Superior temporal gyrus (tissue), 1 donor: ENCODE measurements around the gene GPANK1.
"Not testable (repeated sequence)": the region's sequence is repeated elsewhere in the genome, so short reads cannot be mapped to it uniquely, and the experiment has no call there.

Source experiments
- DNase-seq: peaks from one replicate; pipeline ENCODE4 v3.0.0-alpha.2; 2016; ENCODE audit errors: extremely low spot score

GPANK1 gene

DNA sequence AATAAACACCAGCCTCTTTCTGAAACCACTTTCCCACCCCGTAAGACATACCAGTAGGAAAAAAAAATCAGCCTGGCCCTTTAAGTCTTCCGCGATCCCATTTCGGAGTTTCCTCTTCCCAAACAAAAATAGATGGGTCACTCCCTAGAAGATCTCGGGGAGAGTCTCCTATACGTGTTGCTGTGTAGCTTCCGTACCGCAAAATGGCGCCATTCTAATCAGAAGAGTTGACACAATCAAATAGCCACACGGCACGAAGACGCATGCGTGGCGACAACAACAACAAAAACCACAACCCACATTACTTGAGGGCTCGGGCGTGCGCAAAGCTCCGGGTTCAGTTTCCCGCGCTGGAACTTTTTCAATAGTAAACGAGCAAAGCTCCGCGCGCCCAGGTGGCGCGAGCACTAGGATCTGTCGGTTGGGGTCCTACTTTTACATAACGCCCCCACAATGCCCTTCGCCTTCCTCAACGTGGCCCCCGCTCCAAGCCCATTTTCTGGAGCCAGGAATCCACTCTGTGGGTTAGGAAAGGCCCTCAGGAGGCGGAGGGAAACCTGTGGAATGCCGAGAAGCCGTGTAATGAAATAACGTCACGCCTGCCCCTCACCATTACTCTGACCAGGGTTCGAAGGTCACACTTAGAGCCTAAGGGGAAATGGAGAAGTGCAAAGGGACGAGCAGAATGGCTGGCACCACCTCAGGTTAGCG is at the start of gene GPANK1:
TSS of gene GPANK1 (minus strand) at position 208 of the 711 bp plus-strand sequence. CDS start 519 bp downstream, outside the sequence.
- peak; percentile 98 for DNase-seq

DNA sequence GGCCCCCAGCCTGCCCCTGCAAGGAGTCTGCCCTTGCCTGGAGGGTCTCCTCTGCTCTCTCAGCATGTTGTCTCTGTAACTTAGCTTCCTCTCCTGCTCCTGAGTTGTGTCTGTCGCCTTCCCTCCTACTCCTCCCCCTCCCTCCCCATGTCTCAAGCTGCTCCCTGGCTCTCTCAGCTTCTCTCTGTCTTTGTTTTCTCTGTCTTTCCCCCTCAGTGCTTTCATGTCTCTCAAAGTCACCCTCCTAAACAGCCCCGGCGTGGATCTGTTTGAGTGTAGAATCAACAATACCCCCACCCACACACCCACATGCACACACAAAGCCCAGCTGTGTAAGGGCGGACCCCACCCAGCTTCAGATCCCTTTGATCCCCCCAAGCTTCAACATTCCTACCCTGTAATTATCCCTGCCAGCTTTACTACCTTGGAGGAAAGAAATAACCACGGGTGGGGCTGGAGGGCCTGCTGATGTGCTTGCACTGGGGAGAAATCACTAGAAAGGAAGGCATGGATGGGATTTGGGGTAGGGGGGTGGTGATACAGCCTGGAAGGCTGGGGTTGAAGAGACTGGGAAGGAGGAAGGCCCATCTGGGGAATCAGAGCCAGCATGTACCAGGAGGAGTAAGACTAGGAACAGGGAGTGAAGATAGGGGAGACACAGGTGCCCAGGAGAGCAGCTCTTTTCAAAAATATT is 49.3 kb upstream of the GPANK1 start:
- DNase-seq: no peak

DNA sequence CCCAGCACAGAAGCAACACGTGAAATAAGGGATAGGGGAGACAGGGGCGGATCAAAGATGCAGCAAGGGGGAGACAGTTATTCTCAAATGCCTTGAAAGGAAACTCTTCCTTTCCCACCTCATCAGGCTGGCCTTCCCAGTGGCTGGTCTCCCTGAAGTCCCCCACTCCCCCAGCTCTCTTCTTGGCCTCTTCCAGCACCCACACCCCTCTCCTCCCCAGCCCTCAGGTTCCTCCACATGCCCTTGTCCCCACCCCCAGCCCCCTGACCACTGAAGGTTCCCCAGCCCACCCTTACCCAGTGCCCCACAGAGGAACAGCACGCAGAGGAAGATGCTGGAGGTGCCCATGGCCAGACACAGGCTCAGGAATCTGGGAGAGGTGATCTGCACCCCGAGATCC is 48.7 kb upstream of the GPANK1 start:
- no peak for DNase-seq

DNA sequence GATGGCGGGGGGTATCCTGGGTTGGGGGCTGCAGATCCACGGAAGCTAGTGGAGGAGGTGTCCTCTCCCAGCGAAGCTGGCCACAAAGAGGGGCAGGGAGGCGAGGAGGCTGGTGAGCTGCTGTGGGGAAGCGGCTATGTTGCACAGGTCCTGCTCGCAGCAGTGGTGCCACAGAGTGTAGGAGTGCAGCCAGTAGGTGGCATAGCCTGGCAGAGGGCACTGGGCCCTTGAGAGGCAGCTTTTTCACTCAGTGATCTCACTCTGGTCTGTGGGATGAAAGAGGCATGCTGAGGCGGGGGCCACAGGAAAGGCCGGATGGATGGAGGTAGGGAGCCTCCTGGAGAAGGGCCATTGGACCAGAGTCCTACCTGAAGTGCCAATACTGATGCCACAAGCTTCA is 47.5 kb upstream of the GPANK1 start:
- DNase-seq: no peak

DNA sequence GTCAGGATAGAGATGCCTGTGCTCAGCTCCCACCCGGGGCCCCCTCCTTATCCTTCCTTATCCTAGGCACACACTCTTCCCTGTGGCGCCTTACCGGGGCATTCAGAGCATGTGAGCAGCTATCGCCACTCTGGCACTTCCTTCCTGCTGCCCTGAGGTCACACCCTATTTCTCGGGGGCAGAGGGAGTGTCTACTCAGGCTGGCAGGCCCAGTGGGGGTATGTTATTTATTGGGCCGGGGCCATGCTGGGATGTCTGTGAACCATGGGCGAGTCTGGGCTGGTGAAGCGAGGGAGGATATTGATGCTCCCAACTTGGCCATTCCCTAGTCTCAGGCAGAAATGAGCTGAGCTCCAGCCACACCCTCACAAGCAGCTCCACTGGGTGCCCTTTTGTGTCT is 46.4 kb upstream of the GPANK1 start:
- no peak for DNase-seq

DNA sequence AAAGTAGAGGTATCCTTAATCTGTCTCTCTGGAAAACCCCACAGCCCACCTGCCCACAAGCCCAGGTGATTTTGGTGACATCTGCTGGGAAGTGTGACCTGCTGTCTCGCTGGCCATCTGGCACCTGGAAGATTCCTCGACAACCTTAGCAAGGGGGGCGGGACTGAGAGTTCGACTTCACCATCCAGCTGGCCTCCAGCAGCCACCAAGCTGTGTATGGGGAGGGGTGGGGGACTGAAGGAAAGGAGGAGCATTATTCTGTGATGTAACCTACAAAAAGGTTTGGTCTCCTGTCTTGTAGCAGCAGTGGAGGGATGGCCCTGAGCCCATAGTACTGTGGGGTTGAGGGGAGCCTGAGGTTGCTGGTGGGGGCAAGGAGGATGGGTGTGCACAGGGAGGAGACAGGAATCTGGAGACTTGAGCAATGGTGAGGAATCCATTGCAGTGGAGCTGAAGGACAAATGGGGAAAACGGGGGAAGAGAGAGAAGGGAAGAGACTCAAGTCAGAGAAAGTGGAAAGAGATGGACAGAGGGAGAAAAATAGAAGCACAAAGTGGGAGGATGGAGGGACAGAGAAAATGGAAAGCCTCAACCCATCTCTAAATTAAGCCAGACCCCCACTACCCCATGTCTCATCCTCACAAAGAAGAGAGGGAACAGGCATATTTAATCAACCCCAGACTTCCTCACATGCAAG is 45.9 kb upstream of the GPANK1 start:
- DNase-seq: no peak

DNA sequence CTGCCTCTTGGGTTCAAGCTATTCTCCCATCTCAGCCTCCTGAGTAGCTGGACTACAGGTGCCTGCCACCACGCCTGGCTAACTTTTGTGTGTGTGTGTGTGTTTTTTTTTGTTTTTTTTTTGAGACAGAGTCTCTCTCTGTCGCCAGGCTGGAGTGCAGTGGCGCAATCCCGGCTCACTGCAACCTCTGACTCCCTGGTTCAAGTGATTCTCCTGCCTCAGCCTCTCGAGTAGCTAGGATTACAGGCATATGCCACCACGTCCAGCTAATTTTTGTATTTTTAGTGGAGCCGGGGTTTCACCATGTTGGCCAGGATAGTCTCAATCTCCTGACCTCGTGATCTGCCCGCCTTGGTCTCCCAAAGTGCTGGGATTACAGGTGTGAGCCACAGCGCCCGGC is 44.4 kb upstream of the GPANK1 start:
- DNase-seq: not testable (repeated sequence)

DNA sequence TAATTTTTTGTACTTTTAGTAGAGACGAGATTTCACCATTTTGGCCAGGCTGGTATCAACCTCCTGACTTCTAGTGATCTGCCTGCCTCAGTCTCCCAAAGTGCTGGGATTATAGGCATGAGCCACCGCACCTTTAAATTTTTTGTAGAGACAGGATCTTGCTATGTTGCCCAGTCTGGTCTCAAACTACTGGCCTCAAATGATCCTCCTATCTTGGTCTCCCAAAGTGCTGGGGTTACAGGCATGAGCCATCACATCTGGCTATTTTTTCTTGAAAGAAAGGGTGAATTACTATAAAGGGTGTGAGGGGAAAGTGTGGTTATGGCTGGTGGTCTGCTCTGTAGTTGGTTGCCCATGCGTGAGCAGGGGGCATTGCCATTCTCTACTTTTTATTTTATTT is 43.4 kb upstream of the GPANK1 start:
- DNase-seq: no peak

DNA sequence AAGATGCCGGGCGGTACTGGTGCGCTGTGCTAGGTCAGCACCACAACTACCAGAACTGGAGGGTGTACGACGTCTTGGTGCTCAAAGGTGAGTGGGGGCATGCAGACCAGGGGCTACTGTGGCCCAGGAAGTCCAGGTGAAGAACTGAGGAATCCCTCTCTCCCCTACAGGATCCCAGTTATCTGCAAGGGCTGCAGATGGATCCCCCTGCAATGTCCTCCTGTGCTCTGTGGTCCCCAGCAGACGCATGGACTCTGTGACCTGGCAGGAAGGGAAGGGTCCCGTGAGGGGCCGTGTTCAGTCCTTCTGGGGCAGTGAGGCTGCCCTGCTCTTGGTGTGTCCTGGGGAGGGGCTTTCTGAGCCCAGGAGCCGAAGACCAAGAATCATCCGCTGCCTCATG is 42.9 kb upstream of the GPANK1 start:
- no peak for DNase-seq

DNA sequence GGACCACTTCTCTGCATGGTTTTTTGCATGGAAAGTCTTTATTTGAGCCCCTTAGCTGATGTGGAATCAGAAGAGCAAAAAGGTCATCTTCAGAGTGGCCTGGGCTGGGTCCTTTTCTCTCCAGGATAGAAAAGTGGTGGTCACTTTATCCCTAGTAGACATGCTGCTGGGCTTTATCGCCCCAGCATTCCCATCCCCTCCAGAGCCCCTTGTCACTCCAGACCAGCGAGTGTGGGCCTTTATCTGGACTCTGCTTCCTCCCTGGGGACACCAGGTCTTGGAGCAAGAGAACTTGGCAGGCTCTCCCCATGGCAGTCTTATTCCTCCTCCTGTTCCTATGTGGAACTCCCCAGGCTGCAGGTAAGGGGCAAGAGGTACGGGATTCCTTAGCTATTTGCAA is 41.8 kb upstream of the GPANK1 start, which contains the start of gene LY6G6F:
TSS of gene LY6G6F (plus strand) at position 268 of the 400 bp plus-strand sequence. CDS start at position 309, 41 bp downstream.
- no peak for DNase-seq

DNA sequence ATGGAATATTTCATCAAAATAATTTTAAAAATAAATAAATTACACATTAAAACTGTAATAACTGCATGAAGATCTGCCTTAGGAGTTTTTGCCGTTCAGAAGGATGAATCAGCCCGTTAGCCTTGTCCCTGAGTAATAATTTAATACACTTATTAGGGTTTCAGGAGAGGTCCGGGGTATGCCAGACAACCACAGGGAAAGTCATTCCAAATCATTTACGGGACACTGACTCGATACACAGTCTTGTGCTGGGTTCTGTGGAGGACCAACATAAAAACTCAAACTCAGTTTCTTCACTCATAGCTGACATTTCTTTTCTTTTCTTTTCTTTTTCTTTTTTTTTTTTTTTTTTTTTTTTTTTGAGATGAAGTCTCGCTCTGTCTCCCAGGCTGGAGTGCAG is 41.1 kb upstream of the GPANK1 start:
- no peak for DNase-seq

DNA sequence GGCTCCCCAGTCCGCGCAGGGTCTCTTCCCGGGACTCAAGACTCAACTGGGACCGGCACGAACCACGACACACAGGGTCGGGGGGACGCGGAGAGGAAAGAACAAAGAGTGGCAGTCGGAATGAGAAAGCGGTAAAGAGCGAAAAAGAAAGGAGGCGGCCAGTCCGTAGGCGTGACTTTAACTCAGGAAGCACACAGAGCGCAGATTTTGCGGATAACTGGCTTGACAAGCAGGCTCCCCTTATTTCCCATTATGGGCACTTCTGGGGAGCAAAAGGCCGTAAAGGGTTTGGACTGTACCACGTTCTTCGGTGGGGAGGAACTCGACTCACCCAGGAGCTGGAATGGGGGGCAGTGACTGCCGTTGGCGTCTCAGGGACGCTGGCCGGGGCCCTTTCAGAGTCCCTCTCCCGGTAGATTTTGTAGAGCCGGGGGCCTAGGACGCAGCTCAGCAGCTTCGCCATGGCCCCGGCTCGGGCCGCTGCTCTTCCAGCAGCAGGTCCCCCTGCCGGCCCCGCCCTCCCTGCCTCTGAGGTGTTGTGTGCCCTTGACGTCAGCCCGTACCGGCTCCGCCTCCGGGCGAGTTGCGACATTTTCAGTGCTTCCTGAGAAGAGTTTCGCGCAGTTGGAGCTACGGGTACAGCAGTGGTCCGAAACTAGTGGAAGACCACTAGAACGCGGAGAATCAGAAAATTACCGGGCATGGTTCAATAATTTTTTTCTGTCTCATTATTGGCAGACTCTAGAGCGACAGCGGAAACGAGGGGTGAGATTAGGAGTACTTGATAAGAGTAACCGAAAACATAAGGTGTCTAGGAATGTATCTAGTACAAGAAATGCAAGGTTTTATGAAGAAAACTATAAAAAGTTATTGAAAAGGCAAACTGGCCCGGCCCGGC is 38.3 kb upstream of the GPANK1 start, which contains the start of gene ABHD16A:
TSS of gene ABHD16A (minus strand) at position 506 of the 898 bp plus-strand sequence. CDS start at position 463, 43 bp downstream.
- DNase-seq: peak; percentile 98

DNA sequence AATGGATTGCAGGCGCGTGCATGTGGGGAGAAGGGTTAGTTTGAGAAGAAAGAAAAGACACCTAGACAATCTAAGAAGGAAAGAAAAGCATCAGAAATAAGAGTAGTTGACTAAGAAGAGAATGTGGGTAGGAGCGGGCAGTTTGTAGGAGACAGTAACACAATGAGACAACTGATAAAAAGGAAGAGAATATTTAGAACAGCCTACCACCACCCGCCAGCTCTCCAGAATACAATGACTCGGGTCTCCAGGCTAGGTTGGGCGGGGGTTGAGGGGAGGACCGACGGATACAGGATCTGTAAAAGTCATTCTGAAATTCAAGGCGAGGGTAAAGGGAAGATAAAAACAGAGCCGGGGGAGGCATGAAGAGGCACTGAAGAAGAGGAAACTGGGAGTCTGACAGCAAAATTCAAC is 37.6 kb upstream of the GPANK1 start:
- no peak for DNase-seq

DNA sequence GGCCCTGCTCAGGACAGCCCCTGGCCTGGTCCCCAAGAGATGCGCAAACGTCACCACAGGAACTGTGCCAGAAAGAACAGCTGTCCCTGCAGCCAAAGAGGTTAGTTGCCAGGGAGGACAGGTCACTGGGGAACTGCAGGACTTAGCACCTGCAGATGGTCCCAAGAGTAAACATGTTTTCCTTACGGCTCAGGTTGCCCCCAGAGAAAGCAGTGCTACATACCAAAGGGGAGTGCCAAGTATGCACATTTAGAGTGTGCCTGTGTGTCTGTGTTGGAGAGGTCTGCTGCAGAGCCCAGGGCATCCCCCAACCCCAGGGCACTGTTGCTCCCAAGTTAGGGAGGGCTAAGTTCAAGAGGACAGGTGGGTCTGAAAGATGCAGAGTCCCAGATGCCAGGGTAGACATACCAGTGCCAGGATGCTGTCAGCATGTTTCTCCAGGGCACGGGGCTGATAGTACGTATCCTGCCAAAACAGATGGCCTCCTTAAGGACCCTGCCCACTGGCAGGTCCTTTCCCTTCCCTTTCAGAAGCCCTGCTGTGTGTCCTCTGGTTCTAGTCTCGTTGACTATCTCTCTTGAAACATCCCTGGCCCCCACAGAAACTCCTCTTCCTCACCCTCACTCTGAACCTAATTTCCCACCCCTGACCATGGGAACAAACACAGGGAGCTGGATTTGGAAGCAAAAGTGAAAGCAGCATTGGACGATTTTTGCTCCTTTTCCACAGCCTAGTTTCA is 37.0 kb upstream of the GPANK1 start:
- DNase-seq: no peak

DNA sequence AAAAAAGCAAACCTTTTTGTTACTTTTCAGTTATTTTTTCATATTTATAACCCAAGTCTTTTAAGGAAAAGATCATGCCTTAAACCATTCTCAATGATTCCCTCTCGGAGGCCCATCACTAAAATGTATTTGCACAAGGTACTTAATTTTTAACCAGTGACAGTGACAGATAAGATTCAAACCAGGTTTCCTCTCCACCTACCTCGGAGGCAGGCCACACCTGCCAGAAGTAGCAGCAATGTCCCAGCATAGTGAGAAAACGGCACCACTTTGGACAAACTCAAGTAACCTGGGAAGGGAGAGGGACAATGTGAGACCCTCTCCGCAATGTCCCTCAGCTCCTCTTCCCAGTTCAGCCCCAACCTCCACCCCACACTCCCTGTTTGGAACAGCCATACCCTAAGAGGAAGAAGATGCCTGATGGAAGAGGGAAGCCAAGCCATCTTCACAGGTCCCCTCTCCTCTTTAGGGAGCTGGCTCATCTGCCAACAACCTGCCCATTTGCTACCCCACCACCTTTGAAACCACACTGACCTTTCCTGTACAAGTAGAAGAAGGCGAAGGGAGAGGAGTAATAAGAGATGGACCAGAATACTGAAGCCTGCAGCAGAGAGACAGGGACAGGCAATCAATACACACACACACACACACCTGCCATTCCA is 36.1 kb upstream of the GPANK1 start:
- DNase-seq: no peak

DNA sequence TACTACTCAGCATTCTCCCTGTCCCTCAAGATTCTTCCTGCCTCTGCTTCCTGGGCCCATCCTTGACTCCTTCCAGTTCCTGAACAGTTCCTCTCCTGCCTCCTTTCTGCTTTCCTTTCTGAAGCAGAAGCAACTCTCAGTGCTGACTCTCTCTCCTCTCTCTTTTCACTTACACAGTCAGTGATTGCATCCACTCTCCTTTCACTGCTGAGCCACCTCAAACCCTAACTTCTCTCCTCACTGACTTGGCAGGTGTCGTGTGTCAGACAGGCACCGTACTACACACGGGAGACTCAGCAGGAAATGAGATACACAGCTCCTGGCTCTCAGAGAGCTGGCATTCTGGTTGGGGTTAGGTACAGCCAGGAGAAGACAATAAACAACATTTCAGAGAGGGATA is 32.8 kb upstream of the GPANK1 start:
- no peak for DNase-seq

DNA sequence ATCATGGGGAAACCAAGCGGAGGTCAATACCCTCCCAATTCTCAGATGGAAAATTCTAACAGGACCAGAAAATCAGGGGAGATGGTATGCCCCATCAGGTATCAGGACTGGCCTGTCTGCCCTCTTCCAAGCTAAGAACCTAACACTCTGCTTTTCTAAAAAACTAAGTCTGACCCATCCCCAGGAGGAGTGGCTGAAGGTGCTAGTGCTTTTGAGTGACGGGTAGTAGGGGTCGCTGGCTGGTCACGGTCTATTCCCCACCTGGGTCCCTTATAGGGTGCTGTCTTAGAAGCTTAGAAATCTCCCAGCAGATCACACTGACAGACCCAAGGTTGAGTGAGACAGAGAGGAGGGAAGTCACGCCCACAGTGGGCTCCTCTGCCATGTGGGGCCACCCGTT is 28.7 kb upstream of the GPANK1 start:
- no peak for DNase-seq

DNA sequence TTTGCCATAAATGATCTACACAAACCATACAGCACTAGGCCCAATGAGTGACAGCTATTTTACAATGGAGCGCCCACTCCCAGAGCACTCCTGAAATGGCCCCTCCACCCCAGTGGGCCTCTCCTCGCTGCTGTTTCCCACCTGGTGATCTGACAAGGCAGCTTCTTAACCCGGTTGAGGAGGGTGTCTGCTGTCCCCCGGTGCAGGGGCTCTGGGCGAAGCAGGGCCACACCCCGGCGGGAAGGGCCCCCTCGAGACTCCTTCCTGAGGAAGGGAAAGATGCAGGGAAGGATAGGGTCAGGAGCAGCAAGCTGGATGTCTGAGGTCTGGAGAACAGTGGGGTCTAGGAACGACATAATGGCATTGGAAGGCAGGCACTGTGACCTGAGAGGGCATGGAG is 28.1 kb upstream of the GPANK1 start:
- DNase-seq: no peak

DNA sequence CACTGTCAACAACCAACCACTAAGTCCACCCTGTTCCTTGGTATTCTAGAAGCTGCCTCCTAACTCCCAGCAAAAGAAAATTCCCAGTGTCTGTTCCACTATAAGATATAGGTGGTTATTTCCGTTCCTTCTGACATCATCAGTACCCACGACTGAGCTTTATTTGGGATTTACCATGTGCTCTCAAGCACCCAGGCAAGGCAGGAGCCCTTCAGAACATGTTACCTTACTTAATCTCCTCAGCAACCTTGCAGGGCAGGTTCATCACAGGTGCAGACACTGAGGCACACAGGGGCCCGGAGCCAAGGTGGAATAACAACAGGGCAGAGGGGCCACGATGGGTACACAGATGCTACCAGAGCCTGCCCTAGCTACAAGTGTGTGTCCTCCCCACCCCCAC is 27.6 kb upstream of the GPANK1 start:
- DNase-seq: no peak

DNA sequence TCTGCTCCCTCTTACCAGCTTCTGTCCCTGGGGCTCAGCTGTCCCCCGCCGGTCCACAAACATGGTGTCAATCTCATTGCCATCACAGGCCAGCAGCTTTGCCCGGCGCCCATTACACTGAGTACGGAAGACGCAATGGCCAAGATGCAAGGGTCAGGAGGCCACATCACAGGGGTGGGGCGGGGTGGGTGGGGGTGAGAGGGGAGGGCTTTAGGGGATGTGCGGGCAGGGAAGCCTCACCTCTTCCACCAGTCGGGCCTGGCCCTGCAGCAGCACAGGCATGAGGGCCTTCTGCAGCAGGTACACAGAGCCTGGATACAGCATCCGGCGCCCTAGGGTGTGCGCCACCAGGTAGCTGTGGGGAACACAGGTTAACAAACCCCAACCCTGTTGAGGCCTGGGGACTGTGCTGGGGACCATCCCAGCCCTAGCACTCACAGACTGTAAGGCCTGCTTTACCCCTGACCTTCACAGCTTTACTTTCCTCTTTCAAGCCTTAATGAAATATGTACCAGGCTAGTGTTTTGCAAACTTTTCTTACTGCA is 26.8 kb upstream of the GPANK1 start:
- DNase-seq: no peak
